Prostate gland (tissue), 2 donors: ENCODE results near the gene SRRM3. TPM values are rescaled to one million over a fixed set of nuclear protein-coding genes. Genes with fewer than 3 reads are reported as not detected.
"Not testable (repeated sequence)": the region's sequence is repeated elsewhere in the genome, so short reads cannot be mapped to it uniquely, and the experiment has no call there.

Experiments
- DNase-seq: peaks from one replicate; pipeline ENCODE4 v3.0.0-alpha.2; 2019; ENCODE audit warnings: low spot score
- H3K27ac ChIP-seq, 2 donors: fragments of 200-600 bp; sonication (generic); 2 replicates each; pipeline ENCODE4 v1.5.1; 2017 to 2019
- H3K27me3 ChIP-seq: fragments of 200-600 bp; sonication (generic); replicated peaks from 2 replicates; pipeline ENCODE4 v1.5.1; 2019; ENCODE audit not compliant: insufficient read depth
- H3K36me3 ChIP-seq, 2 donors: fragments of 200-600 bp; sonication (generic); 1 replicate in 1 of 2; 2 replicates in 1 of 2; pipeline versions ENCODE4 v1.5.1 to v1.8.1; 2017 to 2019
- H3K4me1 ChIP-seq: fragments of 200-600 bp; sonication (generic); replicated peaks from 2 replicates; pipeline ENCODE4 v1.5.1; 2019
- H3K4me3 ChIP-seq, 2 donors: fragments of 200-600 bp; sonication (generic); 2 replicates each; pipeline ENCODE4 v1.5.1; 2017 to 2019
- H3K9me3 ChIP-seq: fragments of 200-600 bp; sonication (generic); 2 replicates; pipeline ENCODE4 v1.5.1; 2017
- CTCF ChIP-seq, 4 experiments: fragments of 200-600 bp in 2 of 4; fragments of 450-650 bp in 2 of 4; sonication (generic) in 2 of 4; IDR thresholded peaks; 1 replicate in 3 of 4; 2 replicates in 1 of 4; pipeline ENCODE4 v1.5.1; 2016 to 2019; ENCODE audit warnings: antibody characterized with exemption in 4 of 4, mild to moderate bottlenecking in 2 of 4, moderate library complexity in 2 of 4
- POLR2A ChIP-seq: fragments of 450-650 bp; IDR thresholded peaks from one replicate; pipeline ENCODE4 v1.6.1; 2016; ENCODE audit warnings: antibody characterized with exemption, mild to moderate bottlenecking
- POLR2AphosphoS5 ChIP-seq: sonication (generic); formaldehyde crosslinking; IDR thresholded peaks from one replicate; pipeline ENCODE4 v1.6.1; 2017; ENCODE audit warnings: antibody characterized with exemption
- WGBS: methylation state at CpG from one replicate; pipeline ENCODE4 v1.1.5; 2018; 5-methylcytosine and 5-hydroxymethylcytosine counted together
- intact Hi-C: fragments of 100-400 bp; cut with DNase I; formaldehyde crosslinking; loops from one replicate; pipeline ENCODE4 v1.14.2; 2022
- total RNA-seq, 2 donors: library from RNA; depleted of rRNA; stranded (reverse); fragments of >200 nt; gene quantifications; one replicate each; pipeline ENCODE4 v1.1.0, GENCODE V29; 2016

SRRM3 gene
- total RNA-seq, 2 donors from 2014 or later, result 3.1 to 6.8 TPM

DNA sequence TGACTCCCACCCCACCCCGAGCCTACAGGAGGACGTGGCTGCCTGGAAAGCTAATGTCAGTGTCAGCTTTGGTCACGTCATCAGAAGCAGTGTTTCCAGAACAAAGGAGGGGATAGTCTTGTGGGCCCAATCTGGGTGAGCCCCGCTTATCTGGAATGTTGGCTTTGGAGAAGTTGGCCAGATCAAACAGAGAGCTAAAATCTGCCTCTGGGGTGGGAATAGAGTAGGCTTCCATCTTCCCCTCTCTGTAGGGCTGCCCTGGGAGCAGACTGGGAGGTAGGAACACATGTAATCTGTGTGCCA lies 32.5 kb downstream of the SRRM3 start:
- peaks cover 6% of the 10 kb centered on the region for H3K27me3 ChIP-seq
- TF ChIP-seq POLR2A (no peak), POLR2AphosphoS5 (no peak), CTCF (IDR thresholded peaks at IDR 0.05) (no peak)
- no peaks in the 10 kb centered on the region for H3K9me3 ChIP-seq
- intact Hi-C loops, result no loop called here
- H3K4me3 ChIP-seq, result no peak overlapping the region
- no peaks in the 10 kb centered on the region for H3K4me1 ChIP-seq
- no peak overlapping the region for H3K27ac ChIP-seq
- WGBS, result 70% methylated on average over 4 of the region's 4 CpGs
- no peak for DNase-seq
- no peaks in the 10 kb centered on the region for H3K36me3 ChIP-seq

GRCh38 chr7:76234931-76235441 lies 33.3 kb downstream of the SRRM3 start:
- Histone ChIP-seq H3K27ac (no peak overlapping the region), H3K36me3 (no peaks in the 10 kb centered on the region), H3K27me3 (peaks cover 6% of the 10 kb centered on the region), H3K9me3 (no peaks in the 10 kb centered on the region), H3K4me3 (no peak overlapping the region), H3K4me1 (no peaks in the 10 kb centered on the region)
- WGBS, result 7% methylated on average over 23 of the region's 48 CpGs
- TF ChIP-seq POLR2A (no peak), POLR2AphosphoS5 (no peak), CTCF (IDR thresholded peaks at IDR 0.05) (no peak)
- intact Hi-C loops, result no loop called here
- DNase-seq, result peak; percentile 37

- no peak overlapping the region for H3K27ac ChIP-seq
- peaks cover 6% of the 10 kb centered on the region for H3K27me3 ChIP-seq
- intact Hi-C loops, result no loop called here
- no peak for TF ChIP-seq CTCF (IDR thresholded peaks at IDR 0.05)
- TF ChIP-seq POLR2A, result no peak
- TF ChIP-seq POLR2AphosphoS5, result no peak
- no peaks in the 10 kb centered on the region for H3K9me3 ChIP-seq
- 67% methylated on average over 8 of the region's 8 CpGs for WGBS
- no peaks in the 10 kb centered on the region for H3K36me3 ChIP-seq
- DNase-seq, result no peak
- no peaks in the 10 kb centered on the region for H3K4me1 ChIP-seq
- H3K4me3 ChIP-seq, result no peak overlapping the region
Observed at GRCh38 chr7:76236224-76236623, 34.5 kb downstream of the SRRM3 start.

DNA sequence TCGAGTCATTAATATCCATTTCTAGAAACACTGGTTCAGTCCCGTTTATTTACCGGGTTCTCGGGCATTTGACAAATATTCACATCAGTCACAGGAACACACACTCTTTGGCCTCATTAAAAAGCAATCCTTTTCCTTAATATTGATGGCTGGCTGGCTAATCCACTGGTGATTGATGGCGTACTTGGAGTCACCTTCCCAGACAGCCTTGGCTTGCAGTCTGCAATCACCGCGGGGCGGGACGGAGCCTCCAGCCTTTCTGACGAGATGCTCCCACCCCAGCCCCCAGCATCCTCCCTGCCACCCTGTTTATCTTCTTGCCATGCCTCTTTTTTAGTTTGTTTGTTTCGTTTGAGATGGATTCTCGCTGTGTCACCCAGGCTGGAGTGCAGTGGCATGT lies 36.6 kb downstream of the SRRM3 start:
- H3K9me3 ChIP-seq, result no peaks in the 10 kb centered on the region
- intact Hi-C loops, result no loop called here
- H3K27me3 ChIP-seq, result peaks cover 4% of the 10 kb centered on the region
- no peaks in the 10 kb centered on the region for H3K4me1 ChIP-seq
- WGBS, result 30% methylated on average over 12 of the region's 12 CpGs
- DNase-seq, result no peak
- TF ChIP-seq POLR2AphosphoS5 (no peak), CTCF (IDR thresholded peaks at IDR 0.05) (no peak), POLR2A (no peak)
- no peak overlapping the region for H3K27ac ChIP-seq
- no peak overlapping the region for H3K4me3 ChIP-seq
- H3K36me3 ChIP-seq, result no peaks in the 10 kb centered on the region

- TF ChIP-seq POLR2A (no peak), CTCF (IDR thresholded peaks at IDR 0.05) (no peak), POLR2AphosphoS5 (no peak)
- 80% methylated on average over 5 of the region's 5 CpGs for WGBS
- DNase-seq, result no peak
- H3K27me3 ChIP-seq, result no peaks in the 10 kb centered on the region
- no peak overlapping the region for H3K27ac ChIP-seq
- H3K9me3 ChIP-seq, result no peaks in the 10 kb centered on the region
- no peaks in the 10 kb centered on the region for H3K36me3 ChIP-seq
- intact Hi-C loops, result no loop called here
- H3K4me3 ChIP-seq, result no peak overlapping the region
- no peaks in the 10 kb centered on the region for H3K4me1 ChIP-seq
Observed at GRCh38 chr7:76241141-76241540, 39.4 kb downstream of the SRRM3 start.

- H3K27ac ChIP-seq, H3K36me3 ChIP-seq, H3K9me3 ChIP-seq, DNase-seq, H3K4me3 ChIP-seq, H3K4me1 ChIP-seq, H3K27me3 ChIP-seq, intact Hi-C loops: not testable (repeated sequence)
- 96% methylated on average over 5 of the region's 5 CpGs for WGBS
Observed at GRCh38 chr7:76242517-76243063, 40.9 kb downstream of the SRRM3 start.
